ENCODE measurements around the gene B3GNT5. TPM values are rescaled to one million over a fixed set of nuclear protein-coding genes. Genes with fewer than 3 reads are reported as not detected.

B3GNT5 gene
- total RNA-seq, 1 experiment from 2014 or later = 2.2 TPM

- Histone ChIP-seq H3K4me1 (replicated peaks) (peaks cover 5% of the 10 kb centered on the region; the same call in 1 of the 2 replicates), H3K27me3 (replicated peaks) (no peaks in the 10 kb centered on the region), H3K4me3 (no peak overlapping the region), H3K36me3 (no peaks in the 10 kb centered on the region), H3K27ac (no peak overlapping the region), H3K9me3 (replicated peaks) (no peaks in the 10 kb centered on the region)
- no peak for DNase-seq (ENCODE audit: low read depth in 1 of 2, low spot score in 2 of 2)
Measured at GRCh38 chr3:183244981-183245476, 8.0 kb upstream of the B3GNT5 start.

GRCh38 chr3:183247011-183247589, 6.0 kb upstream of the B3GNT5 start:
- no peaks in the 10 kb centered on the region for H3K9me3 ChIP-seq (replicated peaks)
- H3K27me3 ChIP-seq (replicated peaks) = no peaks in the 10 kb centered on the region
- peaks cover 5% of the 10 kb centered on the region; the same call in 1 of the 2 replicates for H3K4me1 ChIP-seq (replicated peaks)
- H3K4me3 ChIP-seq = no peak overlapping the region
- H3K36me3 ChIP-seq = no peaks in the 10 kb centered on the region
- peak in 1 of 2 experiments; percentile 29 for DNase-seq (ENCODE audit: low read depth in 1 of 2, low spot score in 2 of 2)
- H3K27ac ChIP-seq = no peak overlapping the region

GRCh38 chr3:183249006-183249718, 3.9 kb upstream of the B3GNT5 start:
- no peak for DNase-seq (ENCODE audit: low read depth in 1 of 2, low spot score in 2 of 2)
- no peak overlapping the region for H3K4me3 ChIP-seq
- 0 out of 2 replicates have a peak, but pooled peaks cover 3% of the 10 kb centered on the region for H3K27me3 ChIP-seq (replicated peaks)
- no peak overlapping the region for H3K27ac ChIP-seq
- H3K4me1 ChIP-seq (replicated peaks) = peaks cover 12% of the 10 kb centered on the region
- 0 out of 2 replicates have a peak, but pooled peaks cover 3% of the 10 kb centered on the region for H3K36me3 ChIP-seq
- no peaks in the 10 kb centered on the region for H3K9me3 ChIP-seq (replicated peaks)

GRCh38 chr3:183252118-183252782, 803 bp upstream of the B3GNT5 start:
- no peak for DNase-seq (ENCODE audit: low read depth in 1 of 2, low spot score in 2 of 2)

GRCh38 chr3:183253528-183254486, 754 bp downstream of the B3GNT5 start:
- DNase-seq (ENCODE audit: low read depth in 1 of 2, low spot score in 2 of 2) = peak; percentile 49 to 50

More at GRCh38 chr3:183252118-183252782, 803 bp upstream of the B3GNT5 start:
- Histone ChIP-seq H3K27ac (no peak overlapping the region), H3K4me3 (peak overlapping the region; percentile 70), H3K36me3 (0 out of 2 replicates have a peak, but pooled peaks cover 3% of the 10 kb centered on the region), H3K9me3 (replicated peaks) (no peaks in the 10 kb centered on the region), H3K27me3 (replicated peaks) (0 out of 2 replicates have a peak, but pooled peaks cover 3% of the 10 kb centered on the region), H3K4me1 (replicated peaks) (peaks cover 12% of the 10 kb centered on the region)

GRCh38 chr3:183254487-183255347, 1.7 kb downstream of the B3GNT5 start:
- 0 out of 2 replicates have a peak, but pooled peaks cover 3% of the 10 kb centered on the region for H3K36me3 ChIP-seq
- H3K4me1 ChIP-seq (replicated peaks) = peaks cover 12% of the 10 kb centered on the region
- H3K4me3 ChIP-seq = peak overlapping the region; percentile 70
- 0 out of 2 replicates have a peak overlapping the region, but pooled peaks have one; percentile 29 for H3K27ac ChIP-seq
- H3K27me3 ChIP-seq (replicated peaks) = 0 out of 2 replicates have a peak, but pooled peaks cover 3% of the 10 kb centered on the region
- DNase-seq (ENCODE audit: low read depth in 1 of 2, low spot score in 2 of 2) = no peak
- no peaks in the 10 kb centered on the region for H3K9me3 ChIP-seq (replicated peaks)

More at GRCh38 chr3:183253528-183254486, 754 bp downstream of the B3GNT5 start:
- Histone ChIP-seq H3K27ac (0 out of 2 replicates have a peak overlapping the region, but pooled peaks have one; percentile 29), H3K4me3 (peak overlapping the region; percentile 70), H3K36me3 (0 out of 2 replicates have a peak, but pooled peaks cover 3% of the 10 kb centered on the region), H3K9me3 (replicated peaks) (no peaks in the 10 kb centered on the region), H3K4me1 (replicated peaks) (peaks cover 12% of the 10 kb centered on the region), H3K27me3 (replicated peaks) (0 out of 2 replicates have a peak, but pooled peaks cover 3% of the 10 kb centered on the region)

GRCh38 chr3:183255348-183255730, 2.3 kb downstream of the B3GNT5 start:
- H3K4me3 ChIP-seq = no peak overlapping the region
- no peak for DNase-seq (ENCODE audit: low read depth in 1 of 2, low spot score in 2 of 2)

GRCh38 chr3:183259087-183259486, 6.0 kb downstream of the B3GNT5 start:
- Histone ChIP-seq H3K4me3 (no peak overlapping the region), H3K9me3 (replicated peaks) (no peaks in the 10 kb centered on the region), H3K36me3 (no peaks in the 10 kb centered on the region), H3K27me3 (replicated peaks) (no peaks in the 10 kb centered on the region), H3K27ac (no peak overlapping the region), H3K4me1 (replicated peaks) (peaks cover 5% of the 10 kb centered on the region)
- no peak for DNase-seq (ENCODE audit: low read depth in 1 of 2, low spot score in 2 of 2)

More at GRCh38 chr3:183255348-183255730, 2.3 kb downstream of the B3GNT5 start:
- Histone ChIP-seq H3K9me3 (replicated peaks) (no peaks in the 10 kb centered on the region), H3K36me3 (0 out of 2 replicates have a peak, but pooled peaks cover 3% of the 10 kb centered on the region), H3K4me1 (replicated peaks) (peaks cover 12% of the 10 kb centered on the region), H3K27me3 (replicated peaks) (0 out of 2 replicates have a peak, but pooled peaks cover 3% of the 10 kb centered on the region), H3K27ac (no peak overlapping the region)

- no peak for DNase-seq (ENCODE audit: low read depth in 1 of 2, low spot score in 2 of 2)
- H3K27me3 ChIP-seq (replicated peaks) = no peaks in the 10 kb centered on the region
Measured at GRCh38 chr3:183259621-183260020, 6.6 kb downstream of the B3GNT5 start.

GRCh38 chr3:183260167-183260904, 7.3 kb downstream of the B3GNT5 start:
- DNase-seq (ENCODE audit: low read depth in 1 of 2, low spot score in 2 of 2) = no peak
- no peaks in the 10 kb centered on the region for H3K4me1 ChIP-seq (replicated peaks)
- no peaks in the 10 kb centered on the region for H3K9me3 ChIP-seq (replicated peaks)
- H3K27ac ChIP-seq = no peak overlapping the region
- H3K27me3 ChIP-seq (replicated peaks) = no peaks in the 10 kb centered on the region
- H3K36me3 ChIP-seq = no peaks in the 10 kb centered on the region
- no peak overlapping the region for H3K4me3 ChIP-seq

More at GRCh38 chr3:183259621-183260020, 6.6 kb downstream of the B3GNT5 start:
- Histone ChIP-seq H3K36me3 (no peaks in the 10 kb centered on the region), H3K4me1 (replicated peaks) (no peaks in the 10 kb centered on the region; the same call in 1 of the 2 replicates), H3K27ac (no peak overlapping the region), H3K4me3 (no peak overlapping the region), H3K9me3 (replicated peaks) (no peaks in the 10 kb centered on the region)

GRCh38 chr3:183261151-183261724, 8.2 kb downstream of the B3GNT5 start:
- no peak for DNase-seq (ENCODE audit: low read depth in 1 of 2, low spot score in 2 of 2)
- Histone ChIP-seq H3K36me3 (no peaks in the 10 kb centered on the region), H3K27ac (no peak overlapping the region), H3K4me3 (no peak overlapping the region), H3K4me1 (replicated peaks) (peaks cover 6% of the 10 kb centered on the region), H3K27me3 (replicated peaks) (no peaks in the 10 kb centered on the region), H3K9me3 (replicated peaks) (no peaks in the 10 kb centered on the region)
